ENCODE results near the gene DGKG. TPM values are rescaled to one million over a fixed set of nuclear protein-coding genes. Genes with fewer than 3 reads are reported as not detected.

DGKG gene
- total RNA-seq: 1.3 TPM in 1 of 2 replicates, not detected in the other

GRCh38 chr3:186361762-186362536 is at the start of gene DGKG:
TSS of gene DGKG (minus strand) at chr3:186362234. CDS start at chr3:186320459, 41,775 bp downstream.

GRCh38 chr3:186108941-186109865 is 252.8 kb downstream of the DGKG start, which contains the start of gene ETV5:
TSS of gene ETV5 (minus strand) at chr3:186109089. CDS start at chr3:186105868, 3,221 bp downstream.

Other genes with a start within 250 kb of the DGKG start
- gene CRYGS, start 182.1 kb upstream of the DGKG start, total RNA-seq: 0.88 and 1.0 TPM in 2 replicates
- gene TBCCD1, start 205.1 kb upstream of the DGKG start, total RNA-seq: 11.0 and 14.0 TPM in 2 replicates
- gene DNAJB11, start 208.5 kb upstream of the DGKG start, total RNA-seq: 48.7 and 72.1 TPM in 2 replicates

Measured in epithelial cell of alveolus of lung (primary cell).